ENCODE measurements around the gene SIK1.
A peak's percentile ranks its signal among the peaks of the same experiment; 100 is the strongest.
"Not testable (repeated sequence)": the region's sequence is repeated elsewhere in the genome, so short reads cannot be mapped to it uniquely, and the experiment has no call there.

The SIK1 gene

DNA sequence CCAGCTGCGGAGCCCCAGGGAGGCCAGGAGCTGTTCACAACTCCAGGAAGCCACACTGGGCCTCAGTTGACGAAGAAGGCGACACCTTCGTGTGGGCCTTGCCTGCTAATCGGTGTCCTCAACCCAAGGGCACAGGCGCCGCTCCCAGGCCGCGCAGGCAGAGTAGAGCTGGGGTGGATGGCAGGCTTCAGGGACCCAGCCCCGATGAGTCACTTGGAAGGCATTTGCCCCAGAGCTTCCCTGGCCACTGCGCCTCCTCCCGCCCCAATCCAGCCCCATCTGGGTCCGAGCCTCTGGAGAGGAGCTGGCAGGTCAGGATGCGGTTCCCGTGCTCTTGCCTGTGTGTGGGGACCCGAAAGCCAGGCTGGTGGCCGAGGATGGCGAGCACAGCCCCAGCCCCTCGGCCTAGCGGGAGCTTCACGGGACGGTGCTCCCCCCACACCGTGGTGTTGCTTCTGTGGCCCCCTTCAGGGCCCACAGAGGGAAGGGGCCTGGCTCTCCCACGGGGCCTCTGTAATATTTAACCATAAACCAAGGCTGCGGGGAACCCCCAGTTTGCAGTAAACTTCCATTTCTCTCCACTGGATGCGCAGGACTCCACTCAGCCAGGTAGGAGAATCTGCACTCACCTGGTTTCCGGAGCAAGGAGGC is 30.0 kb downstream of the SIK1 start:
- DNase-seq; H3K27me3 Mint-ChIP-seq; H3K9me3 Mint-ChIP-seq; H3K27ac Mint-ChIP-seq; ATAC-seq (replicated peaks); H3K4me1 Mint-ChIP-seq (ENCODE audit: low read depth in 2 of 2); H3K36me3 Mint-ChIP-seq (ENCODE audit: insufficient read depth); H3K4me3 Mint-ChIP-seq: not testable (repeated sequence)

DNA sequence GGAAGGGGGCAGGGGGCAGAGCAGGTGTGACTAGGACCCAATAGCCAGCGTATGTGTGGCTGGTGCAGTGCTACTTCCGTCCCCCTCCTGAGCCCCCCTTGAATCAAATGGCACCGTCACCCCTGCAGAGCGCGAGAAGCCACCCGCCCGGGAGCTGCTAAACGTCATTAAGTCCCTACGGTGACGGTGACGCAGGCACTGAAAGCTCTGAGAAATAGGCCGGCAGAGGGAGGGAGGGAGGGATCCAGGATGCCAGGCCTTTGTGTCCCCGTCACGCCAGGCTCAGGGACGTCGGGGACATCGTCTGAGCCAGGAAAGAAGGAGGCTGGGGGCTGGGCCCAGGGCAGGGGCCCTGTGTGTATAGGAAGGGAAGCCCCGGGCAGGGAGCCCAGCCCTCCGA is 43.6 kb downstream of the SIK1 start:
- H3K4me3 Mint-ChIP-seq; H3K9me3 Mint-ChIP-seq; DNase-seq; H3K36me3 Mint-ChIP-seq (ENCODE audit: insufficient read depth); H3K4me1 Mint-ChIP-seq (ENCODE audit: low read depth in 2 of 2); H3K27ac Mint-ChIP-seq; H3K27me3 Mint-ChIP-seq: not testable (repeated sequence)
- peak; percentile 92 for ATAC-seq (replicated peaks)

- H3K4me1 Mint-ChIP-seq (ENCODE audit: low read depth in 2 of 2); DNase-seq; ATAC-seq (replicated peaks); H3K27me3 Mint-ChIP-seq; H3K27ac Mint-ChIP-seq; H3K9me3 Mint-ChIP-seq; H3K36me3 Mint-ChIP-seq (ENCODE audit: insufficient read depth); H3K4me3 Mint-ChIP-seq: not testable (repeated sequence)
These were observed 44.0 kb downstream of the SIK1 start for GRCh38 chr21:43382902-43383301.

DNA sequence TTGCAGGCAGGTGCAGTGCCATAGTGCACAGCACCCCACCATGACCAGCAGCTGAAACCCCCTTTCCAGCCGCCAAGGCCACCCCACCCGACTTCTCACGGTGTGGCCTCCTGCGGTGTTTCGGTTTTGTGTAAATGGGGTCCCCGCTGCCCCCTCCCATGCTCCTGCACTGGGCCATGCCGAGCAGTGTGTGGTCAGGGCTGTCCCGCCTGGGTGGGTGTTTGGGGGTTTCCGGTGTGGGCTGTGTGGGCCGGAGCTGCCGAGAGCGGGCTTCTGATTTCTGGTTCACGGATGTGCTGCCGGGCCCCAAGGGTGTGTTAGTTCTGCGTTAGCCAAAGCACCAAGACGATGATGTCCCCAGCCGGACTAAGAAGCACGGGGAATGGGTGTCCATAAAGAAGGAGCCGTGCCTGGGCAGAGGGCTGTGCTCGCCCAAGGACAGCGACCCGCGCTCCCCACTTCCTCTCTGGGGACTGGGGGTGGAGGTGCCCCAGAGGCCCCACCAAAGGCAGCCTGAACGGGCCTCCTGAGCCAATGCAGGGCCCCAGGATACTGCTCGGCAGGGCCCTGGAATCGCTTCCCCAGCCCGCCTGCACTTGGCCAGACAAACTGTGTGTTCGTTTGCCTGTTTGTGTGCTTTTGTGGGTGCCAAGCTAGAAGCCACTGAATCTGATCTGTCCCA is 45.9 kb downstream of the SIK1 start:
- DNase-seq; ATAC-seq (replicated peaks); H3K9me3 Mint-ChIP-seq; H3K36me3 Mint-ChIP-seq (ENCODE audit: insufficient read depth); H3K4me3 Mint-ChIP-seq; H3K27ac Mint-ChIP-seq; H3K4me1 Mint-ChIP-seq (ENCODE audit: low read depth in 2 of 2); H3K27me3 Mint-ChIP-seq: not testable (repeated sequence)

DNA sequence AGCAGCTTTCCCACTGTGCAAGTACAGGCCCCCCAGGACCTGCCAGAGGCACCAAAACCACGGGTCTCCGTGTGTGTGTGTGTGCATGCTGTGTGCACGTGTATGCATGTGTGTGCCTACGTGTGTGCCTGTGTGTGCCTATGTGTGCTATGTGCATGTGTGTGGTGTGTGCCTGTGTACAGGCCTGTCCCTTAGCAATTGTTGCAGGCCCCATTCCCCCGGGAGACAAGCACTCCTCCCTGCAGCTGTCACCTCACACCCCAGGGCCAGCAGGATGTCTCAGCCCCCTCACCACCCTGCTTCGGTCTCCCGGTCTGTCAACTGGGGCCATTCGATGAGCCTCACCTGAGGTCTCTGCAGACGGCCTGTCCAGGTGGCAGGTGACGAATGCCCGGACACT is 46.6 kb downstream of the SIK1 start:
- H3K27ac Mint-ChIP-seq; H3K4me3 Mint-ChIP-seq; ATAC-seq (replicated peaks): not testable (repeated sequence)

DNA sequence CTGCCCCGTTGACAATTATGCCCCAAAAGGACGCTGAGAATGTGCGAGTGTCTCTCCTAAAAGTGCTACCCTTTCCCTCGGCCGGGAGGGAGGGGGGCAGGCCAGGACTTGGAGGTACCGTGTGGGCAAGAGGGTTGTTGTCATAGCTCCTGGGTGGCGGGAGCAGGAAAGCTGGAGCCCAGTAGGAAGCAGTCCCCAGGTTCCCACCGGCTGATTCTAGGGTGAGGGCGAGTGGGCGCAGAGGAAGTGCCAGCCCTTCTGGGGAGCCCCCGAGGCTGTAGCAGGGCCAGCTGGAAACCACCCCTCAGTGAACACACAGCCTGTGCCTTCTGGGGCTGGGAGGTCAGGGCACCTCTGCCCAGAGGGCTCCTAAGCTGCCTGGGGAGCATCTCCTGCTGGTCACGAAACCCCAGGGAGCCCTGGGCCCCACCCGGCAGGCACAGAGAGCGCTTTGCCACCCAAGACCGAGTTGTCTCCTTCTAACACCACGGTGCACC is 47.3 kb downstream of the SIK1 start:
- not testable (repeated sequence) for H3K36me3 Mint-ChIP-seq (ENCODE audit: insufficient read depth); H3K27ac Mint-ChIP-seq; DNase-seq; ATAC-seq (replicated peaks); H3K4me3 Mint-ChIP-seq; H3K27me3 Mint-ChIP-seq; H3K4me1 Mint-ChIP-seq (ENCODE audit: low read depth in 2 of 2); H3K9me3 Mint-ChIP-seq

More for the DNA sequence above, 46.6 kb downstream of the SIK1 start:
- H3K36me3 Mint-ChIP-seq (ENCODE audit: insufficient read depth); H3K27me3 Mint-ChIP-seq; H3K4me1 Mint-ChIP-seq (ENCODE audit: low read depth in 2 of 2); DNase-seq; H3K9me3 Mint-ChIP-seq: not testable (repeated sequence)

DNA sequence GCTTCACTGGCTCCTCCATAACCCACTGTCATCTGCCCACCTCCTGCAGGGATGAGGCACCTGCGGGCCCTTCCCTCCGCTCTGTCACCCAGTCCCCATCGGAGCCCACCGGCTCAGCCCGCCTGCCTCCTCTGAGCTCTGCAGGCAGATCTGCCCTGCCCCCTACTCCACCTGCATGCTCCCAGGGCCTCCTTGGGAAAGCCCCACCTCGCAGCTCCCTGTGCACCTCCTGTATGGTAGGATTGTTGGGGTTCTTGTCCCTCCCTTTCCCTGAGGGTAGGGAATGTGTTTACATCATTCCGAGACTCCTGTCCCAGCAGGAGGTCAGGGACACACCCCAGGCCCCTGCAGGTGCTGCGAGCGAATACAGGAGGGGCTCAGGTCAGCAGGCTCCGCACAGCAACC is 50.5 kb downstream of the SIK1 start:
- Mint-ChIP-seq H3K9me3 (no peaks in the 10 kb centered on the region), H3K27ac (no peak overlapping the region)

GRCh38 chr21:43375837-43376477 is 51.0 kb downstream of the SIK1 start:
- no peak for ATAC-seq (replicated peaks)
- Mint-ChIP-seq H3K27ac (no peak overlapping the region), H3K36me3 (ENCODE audit: insufficient read depth) (no peaks in the 10 kb centered on the region)

More for the DNA sequence above, 50.5 kb downstream of the SIK1 start:
- no peak overlapping the region for H3K4me3 Mint-ChIP-seq
- H3K27me3 Mint-ChIP-seq = no peaks in the 10 kb centered on the region
- DNase-seq (no peak), ATAC-seq (replicated peaks) (no peak)
- H3K36me3 Mint-ChIP-seq (ENCODE audit: insufficient read depth) = no peaks in the 10 kb centered on the region
- H3K4me1 Mint-ChIP-seq (ENCODE audit: low read depth in 2 of 2) = no peaks in the 10 kb centered on the region

GRCh38 chr21:43375006-43375836 is 51.7 kb downstream of the SIK1 start:
- no peak overlapping the region for H3K27ac Mint-ChIP-seq
- ATAC-seq (replicated peaks) = no peak
- no peak for DNase-seq
- H3K4me1 Mint-ChIP-seq (ENCODE audit: low read depth in 2 of 2) = no peaks in the 10 kb centered on the region
- H3K27me3 Mint-ChIP-seq = no peaks in the 10 kb centered on the region
- H3K36me3 Mint-ChIP-seq (ENCODE audit: insufficient read depth) = no peaks in the 10 kb centered on the region
- H3K4me3 Mint-ChIP-seq = no peak overlapping the region
- H3K9me3 Mint-ChIP-seq = no peaks in the 10 kb centered on the region

More at GRCh38 chr21:43375837-43376477, 51.0 kb downstream of the SIK1 start:
- no peak for DNase-seq
- no peaks in the 10 kb centered on the region for H3K27me3 Mint-ChIP-seq
- no peaks in the 10 kb centered on the region for H3K4me1 Mint-ChIP-seq (ENCODE audit: low read depth in 2 of 2)
- no peak overlapping the region for H3K4me3 Mint-ChIP-seq
- H3K9me3 Mint-ChIP-seq = no peaks in the 10 kb centered on the region

- DNase-seq (no peak), ATAC-seq (replicated peaks) (no peak)
- no peaks in the 10 kb centered on the region for H3K36me3 Mint-ChIP-seq (ENCODE audit: insufficient read depth)
- no peaks in the 10 kb centered on the region for H3K9me3 Mint-ChIP-seq
- H3K4me1 Mint-ChIP-seq (ENCODE audit: low read depth in 2 of 2) = no peaks in the 10 kb centered on the region
- H3K4me3 Mint-ChIP-seq = no peak overlapping the region
- no peak overlapping the region for H3K27ac Mint-ChIP-seq
- H3K27me3 Mint-ChIP-seq = no peaks in the 10 kb centered on the region
These were observed 52.6 kb downstream of the SIK1 start for GRCh38 chr21:43374228-43374885.

GRCh38 chr21:43373362-43374227 is 53.3 kb downstream of the SIK1 start:
- Mint-ChIP-seq H3K9me3 (no peaks in the 10 kb centered on the region), H3K27ac (no peak overlapping the region), H3K4me1 (ENCODE audit: low read depth in 2 of 2) (peaks cover 0 to 2% of the 10 kb centered on the region in 2 donors), H3K4me3 (no peak overlapping the region), H3K27me3 (no peaks in the 10 kb centered on the region), H3K36me3 (ENCODE audit: insufficient read depth) (no peaks in the 10 kb centered on the region)
- no peak for ATAC-seq (replicated peaks)
- no peak for DNase-seq

- H3K36me3 Mint-ChIP-seq (ENCODE audit: insufficient read depth) = no peaks in the 10 kb centered on the region
- peaks cover 0 to 2% of the 10 kb centered on the region in 2 donors for H3K4me1 Mint-ChIP-seq (ENCODE audit: low read depth in 2 of 2)
- H3K4me3 Mint-ChIP-seq = no peak overlapping the region
- no peak for DNase-seq
- ATAC-seq (replicated peaks) = no peak
- H3K9me3 Mint-ChIP-seq = no peaks in the 10 kb centered on the region
- no peaks in the 10 kb centered on the region for H3K27me3 Mint-ChIP-seq
- no peak overlapping the region for H3K27ac Mint-ChIP-seq
These were observed 54.1 kb downstream of the SIK1 start for GRCh38 chr21:43372663-43373361.
